ENCODE data around the gene DPH3. TPM values are rescaled to one million over a fixed set of nuclear protein-coding genes. Genes with fewer than 3 reads are reported as not detected.

DPH3 gene
- total and polyA plus RNA-seq, 2 of the 8 experiments (the other 6 are each of a cell fraction or from before 2014, with no cell fraction given), result 9.8 to 40.1 TPM

GRCh38 chr3:16279010-16279801 lies 14.5 kb upstream of the DPH3 start:
- Histone ChIP-seq H3K4me2 (ENCODE audit: insufficient read depth in 1 of 2, low read depth in 2 of 2, low read length in 2 of 2) (no peak overlapping the region), H3K18ac (ENCODE audit: extremely low read depth, low read length) (no peak overlapping the region), H2AFZ (ENCODE audit: low read length) (no peak overlapping the region), H3K79me1 (ENCODE audit: low read depth, low read length) (no peaks in the 10 kb centered on the region), H3K4me3 (ENCODE audit: extremely low read depth in 1 of 4, insufficient read depth in 2 of 4, low read depth in 3 of 4, low read length in 4 of 4) (no peak overlapping the region), H3K9ac (replicated peaks in 1 of 4; ENCODE audit: extremely low read depth in 1 of 4, low read depth in 3 of 4, low read length in 3 of 4) (no peak overlapping the region), H2BK120ac (replicated peaks; ENCODE audit: low read depth, low read length) (no peak overlapping the region), H3K36me3 (ENCODE audit: control insufficient read depth in 2 of 4, insufficient read depth in 4 of 4, low read length in 3 of 4) (peaks cover 2 to 24% (median 6%) of the 10 kb centered on the region in 4 experiments; a peak in 5 of 8 replicates), H4K5ac (ENCODE audit: insufficient read length, low read depth, low read length) (no peak overlapping the region), H3K79me2 (ENCODE audit: control insufficient read depth in 1 of 2, insufficient read depth in 2 of 2, low read length in 2 of 2) (no peaks in the 10 kb centered on the region), H2BK20ac (ENCODE audit: low read length) (no peak overlapping the region), H3K56ac (replicated peaks; ENCODE audit: insufficient read length, low read depth, low read length) (no peak overlapping the region), H3K14ac (ENCODE audit: insufficient read length) (no peak overlapping the region), H3K4ac (replicated peaks; ENCODE audit: insufficient read length, low read depth, low read length) (no peak overlapping the region), H4K20me1 (replicated peaks in 1 of 2; ENCODE audit: control insufficient read depth in 1 of 2, insufficient read depth in 2 of 2, low read length in 2 of 2) (peaks cover 2% of the 10 kb centered on the region in 2 experiments), H2BK15ac (ENCODE audit: low read length) (no peak overlapping the region), H3K9me3 (ENCODE audit: insufficient read depth in 2 of 2, low read depth in 1 of 2, low read length in 1 of 2) (no peaks in the 10 kb centered on the region), H2BK5ac (ENCODE audit: low read depth, low read length) (no peak overlapping the region), H3K23ac (ENCODE audit: insufficient read length) (no peak overlapping the region), H2BK12ac (ENCODE audit: low read depth, low read length) (no peak overlapping the region), H3K23me2 (ENCODE audit: low read depth, low read length) (no peaks in the 10 kb centered on the region), H4K8ac (ENCODE audit: extremely low read depth, insufficient read depth, low read length) (no peak overlapping the region), H2AK5ac (ENCODE audit: low read depth, low read length) (no peak overlapping the region), H3K27me3 (replicated peaks in 1 of 4; ENCODE audit: control insufficient read depth in 3 of 4, extremely low read depth in 1 of 4, insufficient read depth in 3 of 4, low read length in 3 of 4) (peaks cover 0 to 1% (median 0%) of the 10 kb centered on the region in 4 experiments; a peak in 1 of 7 replicates), H3K4me1 (replicated peaks in 1 of 4; ENCODE audit: control insufficient read depth in 3 of 4, insufficient read depth in 4 of 4, low read length in 3 of 4) (no peaks in the 10 kb centered on the region), H4K91ac (replicated peaks; ENCODE audit: insufficient read length, low read length) (no peak overlapping the region), H3K27ac (ENCODE audit: low read depth, low read length) (no peak overlapping the region)
- ChIA-PET CTCF (ENCODE audit: partially characterized antibody) (interaction anchor here (1.0 to 1.5 kb wide), 2 partner anchors 11 to 41 kb away, joined by 3 to 7 read pairs; no protein-coding TSS in a partner anchor), POLR2A (ENCODE audit: partially characterized antibody) (interaction anchor here (0.9 kb wide), 1 partner anchor 10 kb away, joined by 3 read pairs; no protein-coding TSS in a partner anchor)
- FAIRE-seq (no peak), DNase-seq (ENCODE audit: low read depth in 1 of 2, low spot score in 2 of 2) (no peak)
- 91% methylated on average over 3 of the region's 3 CpGs; no CpG with 5 or more reads in 1 of the 2 experiments for WGBS, 2 experiments (ENCODE audit: extremely low coverage in 1 of 2, insufficient coverage in 1 of 2, insufficient read length in 1 of 2, insufficient replicate concordance in 2 of 2, low coverage in 1 of 2, low lambda C conversion rate in 2 of 2, missing lambda C conversion rate in 1 of 2)
- TF ChIP-seq GABPA (IDR thresholded peaks at IDR 0.05; ENCODE audit: borderline replicate concordance, insufficient read depth, low read length), result no peak
- no peak for TF ChIP-seq JUN (IDR thresholded peaks at IDR 0.05; ENCODE audit: low read depth, low read length)
- TF ChIP-seq BCL11A (IDR thresholded peaks at IDR 0.05; ENCODE audit: low read depth in 2 of 2, low read length in 2 of 2), result no peak
